Tibial nerve (tissue), 4 donors: ENCODE measurements around the gene FGB. TPM values are rescaled to one million over a fixed set of nuclear protein-coding genes. Genes with fewer than 3 reads are reported as not detected.

Source experiments
- DNase-seq, 2 donors: peaks; one replicate each; pipeline ENCODE4 v3.0.0-alpha.2; 2019; ENCODE audit warnings: low spot score in 2 of 2
- H3K27ac ChIP-seq, 4 donors: fragments of 200-600 bp; sonication (generic) in 3 of 4; one replicate each; pipeline ENCODE4 v1.5.1; 2017 to 2019; ENCODE audit warnings: mild to moderate bottlenecking in 1 of 4
- H3K27me3 ChIP-seq, 2 donors: fragments of 200-600 bp; sonication (generic) in 1 of 2; one replicate each; pipeline versions ENCODE4 v1.5.1 to v1.6.0; 2017 to 2019
- H3K36me3 ChIP-seq, 3 donors: fragments of 200-600 bp; sonication (generic); one replicate each; pipeline ENCODE4 v1.5.1; 2018 to 2019
- H3K4me1 ChIP-seq, 4 donors: fragments of 200-600 bp; sonication (generic) in 3 of 4; one replicate each; pipeline ENCODE4 v1.5.1; 2017 to 2019
- H3K4me3 ChIP-seq, 4 donors: fragments of 200-600 bp; sonication (generic) in 3 of 4; one replicate each; pipeline ENCODE4 v1.5.1; 2017 to 2019; ENCODE audit warnings: mild to moderate bottlenecking in 1 of 4, moderate library complexity in 1 of 4
- H3K9me3 ChIP-seq, 4 donors: fragments of 200-600 bp; sonication (generic) in 3 of 4; one replicate each; pipeline ENCODE4 v1.5.1; 2017 to 2019
- EP300 ChIP-seq, 2 donors: sonication (generic); formaldehyde crosslinking; IDR thresholded peaks; one replicate each; pipeline ENCODE4 v1.6.1; 2017; ENCODE audit warnings: antibody characterized with exemption in 2 of 2, mild to moderate bottlenecking in 1 of 2
- POLR2A ChIP-seq, 2 donors: fragments of 450-650 bp; IDR thresholded peaks; one replicate each; pipeline ENCODE4 v1.6.1; 2017; ENCODE audit warnings: antibody characterized with exemption in 2 of 2, mild to moderate bottlenecking in 2 of 2, moderate library complexity in 2 of 2
- WGBS, 2 donors: methylation state at CpG; one replicate each; pipeline ENCODE4 v1.1.5; 2018; 5-methylcytosine and 5-hydroxymethylcytosine counted together
- total RNA-seq, 4 donors: library from RNA; depleted of rRNA; stranded (reverse); fragments of >200 nt; gene quantifications; one replicate each; pipeline ENCODE4 v1.1.0, GENCODE V29; 2016
- TF ChIP-seq, protein P1 (sequence below), 5 experiments: fragments of 200-600 bp in 3 of 5; fragments of 450-650 bp in 2 of 5; sonication (generic) in 3 of 5; IDR thresholded peaks; one replicate each; pipeline ENCODE4 v1.5.1; 2016 to 2019; ENCODE audit warnings: antibody characterized with exemption in 5 of 5, mild to moderate bottlenecking in 3 of 5, moderate library complexity in 2 of 5

The FGB gene
- total RNA-seq, 4 donors from 2014 or later, result not detected

- no peak overlapping the region for H3K27ac ChIP-seq
- 73 to 84% methylated on average over 5 of the region's 5 CpGs for WGBS, 2 donors
- no peaks in the 10 kb centered on the region for H3K36me3 ChIP-seq
- H3K27me3 ChIP-seq, result no peaks in the 10 kb centered on the region
- H3K9me3 ChIP-seq, result no peaks in the 10 kb centered on the region
- no peaks in the 10 kb centered on the region for H3K4me1 ChIP-seq
- H3K4me3 ChIP-seq, result no peak overlapping the region
- TF ChIP-seq EP300 (IDR thresholded peaks at IDR 0.05), result no peak
- TF ChIP-seq POLR2A (IDR thresholded peaks at IDR 0.05), result no peak
- TF ChIP-seq, protein P1, sequence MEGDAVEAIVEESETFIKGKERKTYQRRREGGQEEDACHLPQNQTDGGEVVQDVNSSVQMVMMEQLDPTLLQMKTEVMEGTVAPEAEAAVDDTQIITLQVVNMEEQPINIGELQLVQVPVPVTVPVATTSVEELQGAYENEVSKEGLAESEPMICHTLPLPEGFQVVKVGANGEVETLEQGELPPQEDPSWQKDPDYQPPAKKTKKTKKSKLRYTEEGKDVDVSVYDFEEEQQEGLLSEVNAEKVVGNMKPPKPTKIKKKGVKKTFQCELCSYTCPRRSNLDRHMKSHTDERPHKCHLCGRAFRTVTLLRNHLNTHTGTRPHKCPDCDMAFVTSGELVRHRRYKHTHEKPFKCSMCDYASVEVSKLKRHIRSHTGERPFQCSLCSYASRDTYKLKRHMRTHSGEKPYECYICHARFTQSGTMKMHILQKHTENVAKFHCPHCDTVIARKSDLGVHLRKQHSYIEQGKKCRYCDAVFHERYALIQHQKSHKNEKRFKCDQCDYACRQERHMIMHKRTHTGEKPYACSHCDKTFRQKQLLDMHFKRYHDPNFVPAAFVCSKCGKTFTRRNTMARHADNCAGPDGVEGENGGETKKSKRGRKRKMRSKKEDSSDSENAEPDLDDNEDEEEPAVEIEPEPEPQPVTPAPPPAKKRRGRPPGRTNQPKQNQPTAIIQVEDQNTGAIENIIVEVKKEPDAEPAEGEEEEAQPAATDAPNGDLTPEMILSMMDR (IDR thresholded peaks at IDR 0.05), result no peak
- DNase-seq, result no peak
Measured at GRCh38 chr4:154566639-154567204, 3.9 kb downstream of the FGB start.

DNA sequence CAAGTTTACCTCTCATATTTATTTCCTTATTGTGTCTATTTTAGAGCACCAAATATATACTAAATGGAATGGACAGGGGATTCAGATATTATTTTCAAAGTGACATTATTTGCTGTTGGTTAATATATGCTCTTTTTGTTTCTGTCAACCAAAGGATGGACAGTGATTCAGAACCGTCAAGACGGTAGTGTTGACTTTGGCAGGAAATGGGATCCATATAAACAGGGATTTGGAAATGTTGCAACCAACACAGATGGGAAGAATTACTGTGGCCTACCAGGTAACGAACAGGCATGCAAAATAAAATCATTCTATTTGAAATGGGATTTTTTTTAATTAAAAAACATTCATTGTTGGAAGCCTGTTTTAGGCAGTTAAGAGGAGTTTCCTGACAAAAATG lies 6.2 kb downstream of the FGB start:
- H3K4me3 ChIP-seq, result no peak overlapping the region
- no peak for DNase-seq
- no peak overlapping the region for H3K27ac ChIP-seq
- no peaks in the 10 kb centered on the region for H3K9me3 ChIP-seq
- 31 to 39% methylated on average over 3 of the region's 3 CpGs for WGBS, 2 donors
- H3K27me3 ChIP-seq, result no peaks in the 10 kb centered on the region
- TF ChIP-seq POLR2A (IDR thresholded peaks at IDR 0.05) (no peak), EP300 (IDR thresholded peaks at IDR 0.05) (no peak)
- TF ChIP-seq, protein P1 (IDR thresholded peaks at IDR 0.05), result no peak
- H3K4me1 ChIP-seq, result no peaks in the 10 kb centered on the region
- no peaks in the 10 kb centered on the region for H3K36me3 ChIP-seq

DNA sequence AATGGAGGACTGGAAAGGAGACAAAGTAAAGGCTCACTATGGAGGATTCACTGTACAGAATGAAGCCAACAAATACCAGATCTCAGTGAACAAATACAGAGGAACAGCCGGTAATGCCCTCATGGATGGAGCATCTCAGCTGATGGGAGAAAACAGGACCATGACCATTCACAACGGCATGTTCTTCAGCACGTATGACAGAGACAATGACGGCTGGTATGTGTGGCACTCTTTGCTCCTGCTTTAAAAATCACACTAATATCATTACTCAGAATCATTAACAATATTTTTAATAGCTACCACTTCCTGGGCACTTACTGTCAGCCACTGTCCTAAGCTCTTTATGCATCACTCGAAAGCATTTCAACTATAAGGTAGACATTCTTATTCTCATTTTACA lies 6.8 kb downstream of the FGB start:
- H3K9me3 ChIP-seq, result no peaks in the 10 kb centered on the region
- 88% methylated on average over 5 of the region's 5 CpGs for WGBS, 2 donors
- no peak for DNase-seq
- TF ChIP-seq, protein P1 (IDR thresholded peaks at IDR 0.05), result no peak
- TF ChIP-seq EP300 (IDR thresholded peaks at IDR 0.05), result no peak
- no peak for TF ChIP-seq POLR2A (IDR thresholded peaks at IDR 0.05)
- no peaks in the 10 kb centered on the region for H3K27me3 ChIP-seq
- no peaks in the 10 kb centered on the region for H3K36me3 ChIP-seq
- no peak overlapping the region for H3K27ac ChIP-seq
- H3K4me3 ChIP-seq, result no peak overlapping the region
- H3K4me1 ChIP-seq, result no peaks in the 10 kb centered on the region

- H3K36me3 ChIP-seq, result no peaks in the 10 kb centered on the region
- WGBS, 2 donors, result 74 to 81% methylated on average over 5 of the region's 5 CpGs
- DNase-seq, result no peak
- TF ChIP-seq POLR2A (IDR thresholded peaks at IDR 0.05) (no peak), EP300 (IDR thresholded peaks at IDR 0.05) (no peak)
- TF ChIP-seq, protein P1 (IDR thresholded peaks at IDR 0.05), result no peak
- no peaks in the 10 kb centered on the region for H3K9me3 ChIP-seq
- no peaks in the 10 kb centered on the region for H3K4me1 ChIP-seq
- no peak overlapping the region for H3K4me3 ChIP-seq
- no peak overlapping the region for H3K27ac ChIP-seq
- no peaks in the 10 kb centered on the region for H3K27me3 ChIP-seq
Measured at GRCh38 chr4:154573190-154573870, 10.5 kb downstream of the FGB start.

DNA sequence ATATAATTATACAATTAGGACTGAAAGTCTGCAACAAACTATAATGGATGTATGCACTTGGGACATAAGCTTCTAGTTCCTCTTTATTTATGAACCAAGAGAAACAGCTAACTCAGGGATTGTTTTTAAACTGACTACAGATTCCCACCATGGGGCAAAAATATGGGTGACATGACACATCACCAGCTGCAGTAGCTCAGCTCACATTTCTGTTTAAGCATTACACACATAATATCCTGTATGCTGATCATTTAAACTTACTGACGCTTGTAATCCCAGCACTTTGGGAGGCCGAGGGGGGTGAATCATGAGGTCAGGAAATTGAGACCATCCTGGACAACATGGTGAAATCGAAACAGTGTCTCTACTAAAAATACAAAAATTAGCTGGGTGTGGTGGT lies 11.5 kb downstream of the FGB start:
- H3K4me3 ChIP-seq, result no peak overlapping the region
- TF ChIP-seq EP300 (IDR thresholded peaks at IDR 0.05) (no peak), POLR2A (IDR thresholded peaks at IDR 0.05) (no peak)
- TF ChIP-seq, protein P1 (IDR thresholded peaks at IDR 0.05), result no peak
- H3K27ac ChIP-seq, result no peak overlapping the region
- H3K27me3 ChIP-seq, result no peaks in the 10 kb centered on the region
- no peaks in the 10 kb centered on the region for H3K36me3 ChIP-seq
- 89 to 90% methylated on average over 3 of the region's 3 CpGs for WGBS, 2 donors
- no peak for DNase-seq
- no peaks in the 10 kb centered on the region for H3K4me1 ChIP-seq
- no peaks in the 10 kb centered on the region for H3K9me3 ChIP-seq
